Vagina (tissue), 2 donors: ENCODE measurements around the gene TRIM44. TPM values are rescaled to one million over a fixed set of nuclear protein-coding genes. Genes with fewer than 3 reads are reported as not detected.

Experiments used
- DNase-seq, 2 donors: peaks; one replicate each; pipeline ENCODE4 v3.0.0-alpha.2; 2017; ENCODE audit errors: extremely low spot score in 2 of 2
- H3K27ac ChIP-seq: fragments of 200-600 bp; sonication (generic); one replicate; pipeline ENCODE4 v1.5.1; 2019
- H3K27me3 ChIP-seq: fragments of 200-600 bp; sonication (generic); one replicate; pipeline ENCODE4 v1.5.1; 2019
- H3K36me3 ChIP-seq, 2 donors: fragments of 200-600 bp; sonication (generic); one replicate each; pipeline ENCODE4 v1.5.1; 2017 to 2019
- H3K4me1 ChIP-seq: fragments of 200-600 bp; sonication (generic); one replicate; pipeline ENCODE4 v1.5.1; 2019
- H3K4me3 ChIP-seq, 2 donors: fragments of 200-600 bp; sonication (generic); 1 replicate in 1 of 2; 2 replicates in 1 of 2; pipeline ENCODE4 v1.5.1; 2016 to 2019
- H3K9me3 ChIP-seq: fragments of 200-600 bp; sonication (generic); one replicate; pipeline ENCODE4 v1.5.1; 2019
- CTCF ChIP-seq, 3 experiments: fragments of 450-650 bp in 2 of 3; fragments of 200-600 bp in 1 of 3; sonication (generic) in 1 of 3; IDR thresholded peaks; one replicate each; pipeline ENCODE4 v1.5.1; 2017 to 2019; ENCODE audit warnings: antibody characterized with exemption in 3 of 3, mild to moderate bottlenecking in 2 of 3, moderate library complexity in 2 of 3
- POLR2A ChIP-seq, 2 donors: fragments of 450-650 bp; IDR thresholded peaks; one replicate each; pipeline ENCODE4 v1.6.1; 2017; ENCODE audit warnings: antibody characterized with exemption in 2 of 2, mild to moderate bottlenecking in 2 of 2, moderate library complexity in 2 of 2
- POLR2AphosphoS5 ChIP-seq, 2 donors: sonication (generic); formaldehyde crosslinking; IDR thresholded peaks; one replicate each; pipeline ENCODE4 v1.9.0; 2017; ENCODE audit warnings: antibody characterized with exemption in 2 of 2, mild to moderate bottlenecking in 2 of 2, low read depth in 1 of 2; ENCODE audit not compliant: insufficient read depth in 1 of 2
- intact Hi-C: fragments of 100-400 bp; cut with DNase I; formaldehyde crosslinking; loops from one replicate; pipeline ENCODE4 v1.15.1; 2023
- total RNA-seq: library from RNA; depleted of rRNA; stranded (reverse); fragments of >200 nt; gene quantifications from one replicate; pipeline ENCODE4 v1.2.3, GENCODE V29; 2016

TRIM44 gene
- total RNA-seq, 1 donor from 2014 or later, result 27.7 TPM

- Histone ChIP-seq H3K36me3 (no peaks in the 10 kb centered on the region), H3K27me3 (no peaks in the 10 kb centered on the region), H3K4me3 (peak within 1 kb of the TSS; percentile 53 to 56), H3K4me1 (peaks cover 30% of the 10 kb centered on the region), H3K9me3 (no peaks in the 10 kb centered on the region), H3K27ac (peak within 1 kb of the TSS; percentile 84)
- intact Hi-C loops, result loop anchor here (5.0 to 10.0 kb wide), 3 partner anchors 207 to 644 kb away; no protein-coding TSS in a partner anchor
- no peak for TF ChIP-seq CTCF (IDR thresholded peaks at IDR 0.05)
- TF ChIP-seq POLR2A (IDR thresholded peaks at IDR 0.05), result no peak
- no peak for TF ChIP-seq POLR2AphosphoS5 (IDR thresholded peaks at IDR 0.05; ENCODE audit: insufficient read depth in 1 of 2, low read depth in 1 of 2)
- DNase-seq, result no peak
These were observed 44.7 kb upstream of the TRIM44 start, which contains the start of gene FJX1 for GRCh38 chr11:35617687-35618496. TSS of gene FJX1 (plus strand) at chr11:35618460. CDS start at chr11:35618637, 177 bp downstream.

- H3K27me3 ChIP-seq, result no peaks in the 10 kb centered on the region
- DNase-seq, result no peak
- no peaks in the 10 kb centered on the region for H3K36me3 ChIP-seq
- intact Hi-C loops, result loop anchor here (5.0 to 10.0 kb wide), 3 partner anchors 206 to 644 kb away; no protein-coding TSS in a partner anchor
- H3K9me3 ChIP-seq, result no peaks in the 10 kb centered on the region
- H3K4me3 ChIP-seq, result peak overlapping the region; percentile 53 to 56
- TF ChIP-seq CTCF (IDR thresholded peaks at IDR 0.05), result no peak
- no peak for TF ChIP-seq POLR2A (IDR thresholded peaks at IDR 0.05)
- peak overlapping the region; percentile 84 for H3K27ac ChIP-seq
- peaks cover 30% of the 10 kb centered on the region for H3K4me1 ChIP-seq
These were observed 44.0 kb upstream of the TRIM44 start for GRCh38 chr11:35618497-35619115.

GRCh38 chr11:35619116-35619854 is 43.3 kb upstream of the TRIM44 start:
- Histone ChIP-seq H3K27ac (peak overlapping the region; percentile 84), H3K4me1 (peaks cover 30% of the 10 kb centered on the region), H3K36me3 (no peaks in the 10 kb centered on the region), H3K4me3 (peak overlapping the region; percentile 53 to 56), H3K27me3 (no peaks in the 10 kb centered on the region), H3K9me3 (no peaks in the 10 kb centered on the region)
- TF ChIP-seq CTCF (IDR thresholded peaks at IDR 0.05) (peak in 1 of 3 experiments; percentile 3), POLR2AphosphoS5 (IDR thresholded peaks at IDR 0.05; ENCODE audit: insufficient read depth in 1 of 2, low read depth in 1 of 2) (no peak), POLR2A (IDR thresholded peaks at IDR 0.05) (no peak)
- DNase-seq, result no peak
- intact Hi-C loops, result loop anchor here (5.0 to 10.0 kb wide), 3 partner anchors 206 to 643 kb away; no protein-coding TSS in a partner anchor

GRCh38 chr11:35619855-35620640 is 42.5 kb upstream of the TRIM44 start:
- Histone ChIP-seq H3K27me3 (no peaks in the 10 kb centered on the region), H3K4me1 (peaks cover 30% of the 10 kb centered on the region), H3K27ac (peak overlapping the region; percentile 1), H3K9me3 (no peaks in the 10 kb centered on the region), H3K4me3 (peak overlapping the region; percentile 53 to 56), H3K36me3 (no peaks in the 10 kb centered on the region)
- intact Hi-C loops, result loop anchor here (5.0 to 10.0 kb wide), 3 partner anchors 205 to 642 kb away; no protein-coding TSS in a partner anchor
- no peak for DNase-seq
- TF ChIP-seq POLR2AphosphoS5 (IDR thresholded peaks at IDR 0.05; ENCODE audit: insufficient read depth in 1 of 2, low read depth in 1 of 2) (no peak), POLR2A (IDR thresholded peaks at IDR 0.05) (no peak), CTCF (IDR thresholded peaks at IDR 0.05) (no peak)
